KG1 (cell line): ENCODE measurements around the gene TYW1.
"Not testable (repeated sequence)": the region's sequence is repeated elsewhere in the genome, so short reads cannot be mapped to it uniquely, and the experiment has no call there.

ENCODE experiments used
- DNase-seq: peaks from one replicate; lab custom pipeline; 2025; lab: John Stamatoyannopoulos, UW

The TYW1 gene

GRCh38 chr7:67134912-67135311, 138.3 kb downstream of the TYW1 start:
- DNase-seq = not testable (repeated sequence)

GRCh38 chr7:67135617-67136486, 139.2 kb downstream of the TYW1 start:
- not testable (repeated sequence) for DNase-seq

- DNase-seq = not testable (repeated sequence)
Observed at GRCh38 chr7:67137489-67137888, 140.9 kb downstream of the TYW1 start.

DNA sequence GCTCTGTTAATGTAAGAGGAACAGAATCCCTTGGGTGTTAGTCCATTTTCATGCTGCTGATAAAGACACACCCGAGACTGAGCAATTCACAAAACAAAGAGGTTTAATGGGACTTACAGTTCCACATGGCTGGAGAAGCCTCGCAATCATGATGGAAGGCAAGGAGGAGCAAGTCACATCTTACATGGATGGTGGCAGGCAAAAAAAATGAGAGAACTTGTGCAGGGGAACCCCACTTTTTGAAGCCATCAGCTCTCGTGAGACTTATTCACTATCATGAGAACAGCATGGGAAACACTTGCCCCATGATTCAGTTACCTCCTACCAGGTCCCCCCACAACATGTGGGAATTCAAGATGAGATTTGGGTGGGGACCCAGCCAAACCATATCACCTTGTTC, 143.2 kb downstream of the TYW1 start:
- DNase-seq = not testable (repeated sequence)

- not testable (repeated sequence) for DNase-seq
Observed at GRCh38 chr7:67141001-67141400, 144.4 kb downstream of the TYW1 start.

DNA sequence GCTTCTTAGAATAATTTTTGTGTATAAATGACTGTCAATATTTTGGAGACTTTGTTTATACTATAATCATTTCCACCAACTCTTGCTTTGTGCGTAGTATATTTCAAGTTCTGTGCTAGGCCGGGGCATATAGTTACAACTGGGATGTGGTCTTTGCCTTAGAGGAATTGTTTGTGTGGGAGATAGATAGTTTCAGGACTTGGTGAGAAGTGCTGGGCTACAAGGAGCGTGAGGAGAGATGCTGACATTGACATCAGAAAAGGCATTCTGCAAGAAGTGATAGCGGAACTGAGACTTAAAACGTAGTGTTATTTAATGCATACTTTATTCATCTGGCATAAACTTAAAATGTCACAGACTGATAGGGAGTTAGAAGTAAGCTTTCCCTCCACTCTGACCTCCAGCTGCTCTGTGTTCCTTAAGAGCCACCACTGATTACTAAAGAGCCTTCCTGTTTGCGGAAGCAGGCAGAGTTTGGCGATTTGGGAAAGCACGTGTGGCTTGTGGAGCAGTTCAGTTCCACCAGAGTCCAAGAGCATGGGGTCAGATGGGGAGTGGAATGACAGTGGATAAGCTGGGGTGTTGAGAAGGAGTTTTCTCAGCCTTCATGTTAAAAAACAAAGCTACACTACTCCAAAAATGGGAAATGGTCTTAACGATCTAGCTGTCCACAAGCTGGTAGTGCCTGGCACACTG, 146.6 kb downstream of the TYW1 start:
- DNase-seq = not testable (repeated sequence)

- not testable (repeated sequence) for DNase-seq
Observed at GRCh38 chr7:67145581-67146193, 149.1 kb downstream of the TYW1 start.

DNA sequence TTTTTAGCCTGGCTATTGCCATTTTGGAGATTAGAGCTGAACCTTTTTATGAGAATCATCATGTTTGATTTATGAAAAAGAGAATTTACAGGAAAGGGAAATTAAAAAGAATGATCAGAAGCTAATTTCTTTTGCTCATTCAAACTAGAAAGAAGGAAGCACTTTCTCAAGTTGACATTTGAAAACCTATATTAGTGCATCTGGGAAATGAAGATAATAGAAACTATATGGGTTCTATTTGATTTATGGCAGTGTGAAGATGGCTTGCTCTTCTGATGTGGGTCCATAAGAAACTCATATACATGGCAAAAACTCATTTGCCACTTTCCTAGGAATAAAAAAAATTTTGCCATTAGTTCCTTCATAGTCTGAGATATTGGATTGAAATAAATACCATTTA, 152.5 kb downstream of the TYW1 start:
- not testable (repeated sequence) for DNase-seq

GRCh38 chr7:67154374-67154773, 157.7 kb downstream of the TYW1 start:
- DNase-seq = not testable (repeated sequence)

DNA sequence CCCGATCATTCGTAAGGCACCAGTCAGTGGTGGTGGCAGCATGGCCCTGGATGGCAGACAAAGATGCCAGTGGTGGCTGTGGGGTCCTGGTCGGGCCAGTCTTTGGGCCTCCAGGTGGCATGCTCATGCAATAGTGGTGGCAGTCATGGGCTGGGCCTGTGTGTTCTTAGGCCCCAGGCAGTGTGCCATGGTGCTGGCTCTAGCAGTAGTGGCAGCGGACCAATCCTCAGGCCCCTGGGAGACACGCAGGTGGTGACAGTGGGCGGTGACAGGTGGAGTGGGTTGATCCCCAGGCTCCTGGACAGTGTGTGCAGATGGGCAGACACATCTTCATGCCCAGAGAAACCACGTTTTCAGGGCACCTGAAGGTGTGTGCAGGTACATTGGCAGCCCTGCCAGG, 159.4 kb downstream of the TYW1 start:
- not testable (repeated sequence) for DNase-seq

DNA sequence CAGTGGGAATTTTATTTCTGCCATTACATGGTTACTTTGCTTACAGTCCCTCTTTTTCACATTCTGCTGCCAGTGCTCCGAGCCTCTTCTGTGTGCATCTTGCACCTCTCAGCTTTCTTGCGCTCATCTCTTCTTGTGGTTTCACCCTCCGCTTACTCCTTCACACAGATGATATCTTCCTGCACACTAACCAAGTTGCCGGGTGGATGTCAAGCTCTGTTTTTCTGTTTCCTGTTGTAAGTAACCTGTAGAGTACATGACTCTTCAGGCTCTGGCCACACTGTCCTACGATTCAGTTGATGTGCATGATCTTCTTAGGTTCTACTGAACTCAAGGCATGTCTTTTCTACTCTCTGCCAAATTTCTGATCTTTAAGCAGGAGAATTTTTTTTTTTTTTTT, 166.7 kb downstream of the TYW1 start:
- not testable (repeated sequence) for DNase-seq

GRCh38 chr7:67171151-67171550, 174.5 kb downstream of the TYW1 start:
- DNase-seq = not testable (repeated sequence)

GRCh38 chr7:67176730-67177129, 180.1 kb downstream of the TYW1 start:
- DNase-seq = not testable (repeated sequence)

DNA sequence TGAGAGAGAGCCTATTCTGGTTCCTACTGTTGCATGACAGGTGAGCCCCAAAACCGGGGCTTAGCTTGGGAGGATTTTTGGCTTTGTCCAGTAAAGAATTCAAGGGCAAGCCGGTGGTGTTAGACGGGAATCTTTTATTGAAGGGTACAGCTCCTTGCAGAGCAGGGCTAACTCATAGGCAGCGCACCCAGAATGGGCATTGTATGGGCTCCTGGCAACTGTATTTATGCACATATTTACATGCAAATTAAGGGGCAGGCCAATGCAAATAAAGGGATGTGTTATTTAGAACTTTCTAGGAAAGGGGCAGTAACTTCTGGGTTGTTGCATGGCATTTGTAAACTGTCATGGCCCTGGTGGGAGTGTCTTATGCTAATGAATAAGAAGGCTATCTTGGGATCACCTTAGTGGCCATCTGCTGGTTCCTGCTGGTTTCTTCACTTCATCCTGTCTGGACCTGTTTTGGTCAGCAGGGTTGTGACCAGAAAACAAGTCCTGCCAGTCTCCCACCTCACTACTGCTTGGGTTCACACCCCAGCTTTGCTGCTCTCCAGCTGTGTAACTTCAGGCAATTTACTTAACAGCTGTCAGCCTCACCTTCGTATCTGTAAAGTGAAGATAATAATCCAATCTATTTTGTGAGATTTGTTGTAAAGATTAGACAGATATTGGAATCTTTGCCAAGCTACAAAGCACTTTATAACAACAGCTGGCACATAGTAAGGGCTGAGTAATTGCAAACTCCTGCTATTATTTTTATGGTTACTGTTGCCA, 182.5 kb downstream of the TYW1 start:
- DNase-seq = not testable (repeated sequence)

DNA sequence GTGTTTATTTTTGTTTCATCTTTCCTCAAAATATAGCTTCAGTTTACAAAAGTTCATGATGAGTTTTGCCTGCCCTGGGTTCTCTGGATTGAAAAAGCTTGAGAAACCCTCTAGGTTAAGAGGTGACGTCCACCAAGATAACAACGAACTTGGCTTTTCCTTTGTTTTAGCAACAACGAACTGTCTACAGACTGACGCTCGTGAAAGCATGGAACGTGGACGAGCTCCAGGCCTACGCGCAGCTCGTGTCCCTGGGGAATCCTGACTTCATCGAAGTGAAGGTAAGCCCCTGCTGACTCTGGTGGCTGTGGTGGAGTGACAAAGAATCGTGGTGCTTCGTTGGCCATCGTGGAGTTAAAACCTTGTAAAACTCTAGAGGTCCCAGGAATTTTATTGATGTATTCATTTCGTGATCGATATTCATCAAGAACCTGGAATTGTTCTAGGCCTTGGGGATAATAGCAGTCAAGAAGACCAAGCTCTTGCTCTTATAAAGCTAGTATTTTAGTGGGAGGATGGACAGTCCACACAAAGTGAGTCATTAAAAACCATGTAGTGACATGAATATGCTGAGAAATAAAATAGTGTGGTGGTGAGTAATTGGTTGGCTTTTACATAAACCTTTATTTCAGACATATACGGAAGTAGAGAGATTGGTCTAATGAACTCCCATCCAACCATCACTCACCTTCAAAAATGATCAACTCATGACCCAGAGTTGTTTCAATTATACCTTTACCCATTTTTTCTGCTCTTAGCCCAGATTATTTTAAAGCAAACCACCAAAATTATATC, 186.5 kb downstream of the TYW1 start:
- DNase-seq = not testable (repeated sequence)

- not testable (repeated sequence) for DNase-seq
Observed at GRCh38 chr7:67184912-67185659, 188.5 kb downstream of the TYW1 start.

GRCh38 chr7:67185660-67186129, 189.1 kb downstream of the TYW1 start:
- DNase-seq = not testable (repeated sequence)

- not testable (repeated sequence) for DNase-seq
Observed at GRCh38 chr7:67189160-67189559, 192.5 kb downstream of the TYW1 start.

- DNase-seq = not testable (repeated sequence)
Observed at GRCh38 chr7:67189801-67190465, 193.3 kb downstream of the TYW1 start.
